Liver (tissue), 9 donors: ENCODE measurements around the gene BTF3. TPM values are rescaled to one million over a fixed set of nuclear protein-coding genes. Genes with fewer than 3 reads are reported as not detected.
A peak's percentile ranks its signal among the peaks of the same experiment; 100 is the strongest.

Experiments
- DNase-seq: peaks from one replicate; pipeline ENCODE4 v3.0.0-alpha.2; 2017; ENCODE audit warnings: low spot score
- H3K27ac ChIP-seq, 2 donors: one replicate each; pipeline ENCODE4 v1.7.0; 2013; ENCODE audit warnings: inconsistent platforms in 2 of 2, low read length in 2 of 2, control low read depth in 1 of 2, low read depth in 1 of 2, mild to moderate bottlenecking in 1 of 2
- H3K27me3 ChIP-seq, 4 donors: one replicate each; pipeline versions ENCODE4 v1.6.1 to v1.7.0; 2013; ENCODE audit warnings: low read length in 3 of 4, inconsistent platforms in 1 of 4, mild to moderate bottlenecking in 1 of 4, moderate library complexity in 1 of 4; ENCODE audit not compliant: control insufficient read depth in 4 of 4, insufficient read depth in 4 of 4
- H3K36me3 ChIP-seq, 4 donors: one replicate each; pipeline versions ENCODE4 v1.6.1 to v1.7.0; 2013; ENCODE audit warnings: low read length in 3 of 4, mild to moderate bottlenecking in 3 of 4, low read depth in 1 of 4, moderate library complexity in 1 of 4; ENCODE audit not compliant: control insufficient read depth in 4 of 4, insufficient read depth in 3 of 4
- H3K4me1 ChIP-seq, 4 donors: one replicate each; pipeline versions ENCODE4 v1.6.1 to v1.7.0; 2013; ENCODE audit warnings: low read length in 3 of 4, mild to moderate bottlenecking in 3 of 4, moderate library complexity in 1 of 4; ENCODE audit not compliant: control insufficient read depth in 4 of 4, insufficient read depth in 4 of 4
- H3K4me3 ChIP-seq, 3 donors: one replicate each; pipeline versions ENCODE4 v1.6.1 to v1.7.0; 2013; ENCODE audit warnings: low read length in 3 of 3, control low read depth in 1 of 3, low read depth in 1 of 3, mild to moderate bottlenecking in 1 of 3
- H3K9ac ChIP-seq, 2 donors: one replicate each; pipeline ENCODE4 v1.7.0; 2013; ENCODE audit warnings: low read length in 2 of 2, mild to moderate bottlenecking in 2 of 2, moderate library complexity in 2 of 2, control low read depth in 1 of 2, low read depth in 1 of 2
- H3K9me3 ChIP-seq, 4 donors: one replicate each; pipeline versions ENCODE4 v1.6.1 to v1.7.0; 2013; ENCODE audit warnings: low read length in 3 of 4; ENCODE audit not compliant: control insufficient read depth in 4 of 4
- EGR1 ChIP-seq, 2 donors: IDR thresholded peaks; 2 replicates each; pipeline ENCODE4 v1.6.1; 2016 to 2018; ENCODE audit warnings: antibody characterized with exemption in 2 of 2, low read depth in 2 of 2
- FOXA1 ChIP-seq: IDR thresholded peaks from 2 replicates; pipeline ENCODE4 v1.6.1; 2016; ENCODE audit warnings: antibody characterized with exemption
- GABPA ChIP-seq, 2 donors: IDR thresholded peaks in 1 of 2; conservative IDR thresholded peaks in 1 of 2; 2 replicates each; pipeline ENCODE4 v1.6.1; 2016; ENCODE audit warnings: antibody characterized with exemption in 2 of 2, mild to moderate bottlenecking in 1 of 2, moderate library complexity in 1 of 2
- HNF4A ChIP-seq, 2 donors: conservative IDR thresholded peaks; 2 replicates each; pipeline ENCODE4 v1.6.1; 2016; ENCODE audit warnings: antibody characterized with exemption in 2 of 2, mild to moderate bottlenecking in 2 of 2
- HNF4G ChIP-seq: IDR thresholded peaks from 2 replicates; pipeline ENCODE4 v1.6.1; 2016; ENCODE audit warnings: antibody characterized with exemption
- NR2F2 ChIP-seq: IDR thresholded peaks from 2 replicates; pipeline ENCODE4 v1.6.1; 2016; ENCODE audit warnings: antibody characterized with exemption
- RAD21 ChIP-seq, 2 donors: IDR thresholded peaks; 2 replicates each; pipeline ENCODE4 v1.6.1; 2016; ENCODE audit warnings: antibody characterized with exemption in 2 of 2, mild to moderate bottlenecking in 2 of 2
- RXRA ChIP-seq, 2 donors: IDR thresholded peaks; 2 replicates each; pipeline ENCODE4 v1.6.1; 2017 to 2018; ENCODE audit warnings: antibody characterized with exemption in 2 of 2, mild to moderate bottlenecking in 1 of 2
- SP1 ChIP-seq: IDR thresholded peaks from 2 replicates; pipeline ENCODE4 v1.6.1; 2018; ENCODE audit warnings: antibody characterized with exemption, mild to moderate bottlenecking
- TAF1 ChIP-seq: conservative IDR thresholded peaks from 2 replicates; pipeline ENCODE4 v1.6.1; 2016; ENCODE audit warnings: antibody characterized with exemption, mild to moderate bottlenecking
- YY1 ChIP-seq: IDR thresholded peaks from 2 replicates; pipeline ENCODE4 v1.6.1; 2016; ENCODE audit warnings: antibody characterized with exemption, mild to moderate bottlenecking
- WGBS: extraction: QIAGEN DNeasy Blood & Tissue Kit; methylation state at CpG from one replicate; pipeline ENCODE4 v1.1.7; 2013; 5-methylcytosine and 5-hydroxymethylcytosine counted together
- polyA plus RNA-seq, 2 donors: library from polyadenylated mRNA; stranded (reverse) in 1 of 2; unstranded in 1 of 2; fragments of 200-250 nt in 1 of 2; fragments of >200 nt in 1 of 2; fragmentation: Nextera tagmentation in 1 of 2; extraction: Ambion mirVana in 1 of 2; gene quantifications; one replicate each; pipeline versions ENCODE4 v1.2.1 to v1.2.3, GENCODE V29; 2013 to 2015
- total RNA-seq, 2 donors: library from RNA; depleted of rRNA; stranded (reverse); fragments of >200 nt; gene quantifications; one replicate each; pipeline ENCODE4 v1.2.3, GENCODE V29; 2014
- TF ChIP-seq, protein P1 (sequence below): IDR thresholded peaks from 2 replicates; pipeline ENCODE4 v1.6.1; 2016; ENCODE audit warnings: antibody characterized with exemption
- TF ChIP-seq, protein P2 (sequence below): fragments of 150-350 bp; IDR thresholded peaks from 2 replicates; pipeline ENCODE4 v1.5.1; 2017; ENCODE audit warnings: improper control_type of control experiment, low read depth, low read length; ENCODE audit not compliant: missing input control
- TF ChIP-seq, protein P3 (sequence below): IDR thresholded peaks from 2 replicates; pipeline ENCODE4 v1.6.1; 2016; ENCODE audit warnings: antibody characterized with exemption, mild to moderate bottlenecking
- donor health status: healthy.
- donor health status: healthy.
- donor health status: healthy.
- donor health status: healthy.
- donor health status: healthy.

BTF3 gene
- total and polyA plus RNA-seq, 4 donors = 97.5 to 246 (median 213) TPM

DNA sequence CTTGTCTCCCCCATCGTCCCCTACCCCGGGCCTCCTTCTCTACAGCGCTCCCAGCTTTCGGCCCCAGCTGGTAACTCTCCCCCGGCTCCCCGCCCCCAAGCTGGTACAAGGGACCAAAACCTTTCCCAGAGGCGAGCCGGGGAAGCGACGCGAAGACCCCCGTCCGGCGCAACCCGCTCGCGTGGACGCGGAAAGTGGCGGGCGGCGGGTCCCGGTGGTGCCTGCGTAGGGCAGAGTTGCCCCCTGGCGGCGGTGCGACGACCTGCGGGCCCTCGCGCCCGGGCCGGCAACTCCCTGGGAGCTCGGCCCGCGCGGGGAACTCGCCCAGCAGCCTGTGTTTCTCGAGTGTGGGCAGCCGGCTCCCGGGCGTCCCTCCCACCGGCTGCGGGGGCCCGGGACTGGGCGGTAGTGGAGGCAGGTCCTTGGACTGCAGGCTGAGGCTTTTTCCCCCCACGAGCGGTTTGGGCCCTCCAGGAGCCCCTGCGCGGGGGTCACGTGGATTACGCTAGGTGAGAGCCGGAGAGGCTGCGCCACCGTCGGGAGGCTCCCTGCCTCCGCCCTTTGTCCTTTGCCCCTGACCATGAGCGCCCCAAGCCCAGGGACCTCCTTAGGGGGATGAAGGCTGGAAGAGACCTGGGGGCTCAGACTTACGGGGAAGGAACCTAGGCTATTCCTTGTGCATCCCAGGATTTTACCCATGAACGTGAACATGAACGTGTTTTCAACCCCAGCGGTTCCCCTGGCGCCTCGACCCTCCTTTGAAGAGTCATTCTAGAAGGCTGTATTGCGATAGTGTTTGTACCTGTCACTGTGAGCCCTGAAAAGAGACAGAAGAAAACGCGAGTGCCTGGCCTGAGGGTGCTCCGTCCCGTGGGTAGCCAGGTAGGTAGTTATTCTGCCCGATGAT lies 46.8 kb upstream of the BTF3 start:
- H3K9me3 ChIP-seq = peaks cover 0 to 5% (median 0%) of the 10 kb centered on the region in 4 donors
- H3K4me1 ChIP-seq = peaks cover 8 to 31% (median 17%) of the 10 kb centered on the region in 4 donors
- no peak overlapping the region for H3K9ac ChIP-seq
- no peak overlapping the region for H3K27ac ChIP-seq
- peaks cover 13 to 39% (median 18%) of the 10 kb centered on the region in 4 donors for H3K27me3 ChIP-seq
- WGBS = 5% methylated on average over 70 of the region's 70 CpGs
- H3K36me3 ChIP-seq = no peaks in the 10 kb centered on the region
- peak; percentile 75 for DNase-seq
- peak overlapping the region in 1 of 3 donors; percentile 18 for H3K4me3 ChIP-seq
- no peak for TF ChIP-seq HNF4A (conservative IDR thresholded peaks at IDR 0.05)
- TF ChIP-seq GABPA (IDR thresholded peaks at IDR 0.05 in 1 of 2, conservative IDR thresholded peaks at IDR 0.05 in 1 of 2) = no peak
- TF ChIP-seq RXRA (IDR thresholded peaks at IDR 0.05) = no peak
- no peak for TF ChIP-seq FOXA1
- peak; percentile 46 to 65 for TF ChIP-seq RAD21 (IDR thresholded peaks at IDR 0.05)
- no peak for TF ChIP-seq YY1
- TF ChIP-seq, protein P1, sequence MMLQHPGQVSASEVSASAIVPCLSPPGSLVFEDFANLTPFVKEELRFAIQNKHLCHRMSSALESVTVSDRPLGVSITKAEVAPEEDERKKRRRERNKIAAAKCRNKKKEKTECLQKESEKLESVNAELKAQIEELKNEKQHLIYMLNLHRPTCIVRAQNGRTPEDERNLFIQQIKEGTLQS = no peak
- TF ChIP-seq, protein P2, sequence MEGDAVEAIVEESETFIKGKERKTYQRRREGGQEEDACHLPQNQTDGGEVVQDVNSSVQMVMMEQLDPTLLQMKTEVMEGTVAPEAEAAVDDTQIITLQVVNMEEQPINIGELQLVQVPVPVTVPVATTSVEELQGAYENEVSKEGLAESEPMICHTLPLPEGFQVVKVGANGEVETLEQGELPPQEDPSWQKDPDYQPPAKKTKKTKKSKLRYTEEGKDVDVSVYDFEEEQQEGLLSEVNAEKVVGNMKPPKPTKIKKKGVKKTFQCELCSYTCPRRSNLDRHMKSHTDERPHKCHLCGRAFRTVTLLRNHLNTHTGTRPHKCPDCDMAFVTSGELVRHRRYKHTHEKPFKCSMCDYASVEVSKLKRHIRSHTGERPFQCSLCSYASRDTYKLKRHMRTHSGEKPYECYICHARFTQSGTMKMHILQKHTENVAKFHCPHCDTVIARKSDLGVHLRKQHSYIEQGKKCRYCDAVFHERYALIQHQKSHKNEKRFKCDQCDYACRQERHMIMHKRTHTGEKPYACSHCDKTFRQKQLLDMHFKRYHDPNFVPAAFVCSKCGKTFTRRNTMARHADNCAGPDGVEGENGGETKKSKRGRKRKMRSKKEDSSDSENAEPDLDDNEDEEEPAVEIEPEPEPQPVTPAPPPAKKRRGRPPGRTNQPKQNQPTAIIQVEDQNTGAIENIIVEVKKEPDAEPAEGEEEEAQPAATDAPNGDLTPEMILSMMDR = peak; percentile 65

DNA sequence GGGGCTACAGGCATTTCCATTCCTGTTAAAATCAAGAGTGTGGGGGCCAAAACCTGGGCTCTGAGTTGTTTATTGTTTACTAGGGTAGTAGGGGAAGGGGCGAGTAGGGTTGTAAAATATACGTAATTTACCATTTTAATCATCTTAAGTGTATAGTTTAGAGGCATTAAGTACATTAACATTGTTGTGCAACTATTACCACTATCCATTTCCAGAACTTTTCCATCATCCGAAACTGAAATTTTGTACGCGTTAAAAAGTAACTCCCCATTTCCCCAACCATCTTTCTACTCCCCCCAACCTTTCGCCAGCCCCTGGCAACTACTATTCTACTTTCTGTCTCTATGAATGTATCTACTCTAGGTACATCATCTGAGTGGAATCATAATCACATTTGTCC lies 46.0 kb upstream of the BTF3 start:
- no peak overlapping the region for H3K27ac ChIP-seq
- H3K27me3 ChIP-seq = peaks cover 13 to 39% (median 16%) of the 10 kb centered on the region in 4 donors
- H3K4me1 ChIP-seq = peaks cover 7 to 27% (median 12%) of the 10 kb centered on the region in 4 donors
- peaks cover 0 to 5% (median 0%) of the 10 kb centered on the region in 4 donors for H3K9me3 ChIP-seq
- no peak overlapping the region for H3K4me3 ChIP-seq
- no peak overlapping the region for H3K9ac ChIP-seq
- TF ChIP-seq RAD21 (IDR thresholded peaks at IDR 0.05) (no peak), FOXA1 (no peak), NR2F2 (no peak), YY1 (no peak), EGR1 (IDR thresholded peaks at IDR 0.05; ENCODE audit: low read depth in 2 of 2) (no peak), TAF1 (no peak), HNF4G (no peak), SP1 (no peak), GABPA (IDR thresholded peaks at IDR 0.05 in 1 of 2, conservative IDR thresholded peaks at IDR 0.05 in 1 of 2) (no peak)
- TF ChIP-seq, protein P3, sequence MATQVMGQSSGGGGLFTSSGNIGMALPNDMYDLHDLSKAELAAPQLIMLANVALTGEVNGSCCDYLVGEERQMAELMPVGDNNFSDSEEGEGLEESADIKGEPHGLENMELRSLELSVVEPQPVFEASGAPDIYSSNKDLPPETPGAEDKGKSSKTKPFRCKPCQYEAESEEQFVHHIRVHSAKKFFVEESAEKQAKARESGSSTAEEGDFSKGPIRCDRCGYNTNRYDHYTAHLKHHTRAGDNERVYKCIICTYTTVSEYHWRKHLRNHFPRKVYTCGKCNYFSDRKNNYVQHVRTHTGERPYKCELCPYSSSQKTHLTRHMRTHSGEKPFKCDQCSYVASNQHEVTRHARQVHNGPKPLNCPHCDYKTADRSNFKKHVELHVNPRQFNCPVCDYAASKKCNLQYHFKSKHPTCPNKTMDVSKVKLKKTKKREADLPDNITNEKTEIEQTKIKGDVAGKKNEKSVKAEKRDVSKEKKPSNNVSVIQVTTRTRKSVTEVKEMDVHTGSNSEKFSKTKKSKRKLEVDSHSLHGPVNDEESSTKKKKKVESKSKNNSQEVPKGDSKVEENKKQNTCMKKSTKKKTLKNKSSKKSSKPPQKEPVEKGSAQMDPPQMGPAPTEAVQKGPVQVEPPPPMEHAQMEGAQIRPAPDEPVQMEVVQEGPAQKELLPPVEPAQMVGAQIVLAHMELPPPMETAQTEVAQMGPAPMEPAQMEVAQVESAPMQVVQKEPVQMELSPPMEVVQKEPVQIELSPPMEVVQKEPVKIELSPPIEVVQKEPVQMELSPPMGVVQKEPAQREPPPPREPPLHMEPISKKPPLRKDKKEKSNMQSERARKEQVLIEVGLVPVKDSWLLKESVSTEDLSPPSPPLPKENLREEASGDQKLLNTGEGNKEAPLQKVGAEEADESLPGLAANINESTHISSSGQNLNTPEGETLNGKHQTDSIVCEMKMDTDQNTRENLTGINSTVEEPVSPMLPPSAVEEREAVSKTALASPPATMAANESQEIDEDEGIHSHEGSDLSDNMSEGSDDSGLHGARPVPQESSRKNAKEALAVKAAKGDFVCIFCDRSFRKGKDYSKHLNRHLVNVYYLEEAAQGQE = no peak
- TF ChIP-seq, protein P2 = no peak
- no peaks in the 10 kb centered on the region for H3K36me3 ChIP-seq
- no peak for DNase-seq
- WGBS = 49% methylated on average over 6 of the region's 6 CpGs
